CD14-positive monocyte (primary cell): Measurements from ENCODE around the gene NEURL1B. TPM values are rescaled to one million over a fixed set of nuclear protein-coding genes. Genes with fewer than 3 reads are reported as not detected.
A peak's percentile ranks its signal among the peaks of the same experiment; 100 is the strongest.

ENCODE experiments used
- DNase-seq, 3 donors: peaks; one replicate each; pipeline ENCODE4 v3.0.0-alpha.2; 2011 to 2022
- H2AFZ ChIP-seq: 2 replicates; pipeline ENCODE4 v1.6.0; 2012; ENCODE audit warnings: mild to moderate bottlenecking, low read depth, low read length, inconsistent platforms; ENCODE audit not compliant: insufficient read depth, poor library complexity, severe bottlenecking
- H3K27ac ChIP-seq, 2 donors: 1 replicate in 1 of 2; 2 replicates in 1 of 2; pipeline ENCODE4 v1.5.1; 2012 to 2013; ENCODE audit warnings: low read length in 2 of 2, control low read depth in 1 of 2, inconsistent platforms in 1 of 2, low read depth in 1 of 2, mild to moderate bottlenecking in 1 of 2
- H3K27me3 ChIP-seq, 2 donors: one replicate each; pipeline versions ENCODE4 v1.6.0 to v1.6.1; 2011 to 2013; ENCODE audit warnings: low read length in 2 of 2; ENCODE audit not compliant: control insufficient read depth in 2 of 2, insufficient read depth in 2 of 2
- H3K36me3 ChIP-seq, 2 donors: replicated peaks in 1 of 2; 1 replicate in 1 of 2; 2 replicates in 1 of 2; pipeline versions ENCODE4 v1.5.1 to v1.6.1; 2012 to 2013; ENCODE audit warnings: low read length in 2 of 2, control low read depth in 1 of 2, inconsistent platforms in 1 of 2, mild to moderate bottlenecking in 1 of 2; ENCODE audit not compliant: insufficient read depth in 2 of 2, control insufficient read depth in 1 of 2
- H3K4me1 ChIP-seq, 2 donors: 1 replicate in 1 of 2; 2 replicates in 1 of 2; pipeline versions ENCODE4 v1.5.1 to v1.6.1; 2012 to 2013; ENCODE audit warnings: low read length in 2 of 2, control low read depth in 1 of 2, inconsistent platforms in 1 of 2, mild to moderate bottlenecking in 1 of 2, moderate library complexity in 1 of 2; ENCODE audit not compliant: insufficient read depth in 2 of 2, control insufficient read depth in 1 of 2
- H3K4me2 ChIP-seq: replicated peaks from 2 replicates; pipeline ENCODE3; 2012; ENCODE audit warnings: low read length, moderate library complexity, mild to moderate bottlenecking; ENCODE audit not compliant: poor library complexity, severe bottlenecking; ENCODE audit errors: extremely low read depth
- H3K4me3 ChIP-seq, 3 experiments: fragments of 200-600 bp in 1 of 3; sonication (generic) in 1 of 3; replicated peaks in 1 of 3; 1 replicate in 2 of 3; 2 replicates in 1 of 3; pipeline ENCODE4 v1.5.1; 2011 to 2013; ENCODE audit warnings: low read length in 3 of 3, mild to moderate bottlenecking in 3 of 3, control low read depth in 2 of 3, low read depth in 2 of 3, inconsistent platforms in 1 of 3, moderate library complexity in 1 of 3
- H3K79me2 ChIP-seq: 2 replicates; pipeline ENCODE4 v1.6.0; 2012; ENCODE audit warnings: mild to moderate bottlenecking, control low read depth, inconsistent platforms, low read length, moderate library complexity; ENCODE audit not compliant: insufficient read depth
- H3K9ac ChIP-seq: 2 replicates; pipeline ENCODE4 v1.6.0; 2017; ENCODE audit warnings: low read length, mild to moderate bottlenecking; ENCODE audit not compliant: insufficient read depth, poor library complexity, severe bottlenecking
- H3K9me3 ChIP-seq, 2 donors: replicated peaks in 1 of 2; 1 replicate in 1 of 2; 2 replicates in 1 of 2; pipeline versions ENCODE4 v1.5.1 to v1.6.1; 2012 to 2013; ENCODE audit warnings: low read length in 2 of 2, control low read depth in 1 of 2; ENCODE audit not compliant: control insufficient read depth in 1 of 2, insufficient read depth in 1 of 2
- H4K20me1 ChIP-seq: 2 replicates; pipeline ENCODE4 v1.6.0; 2012; ENCODE audit warnings: mild to moderate bottlenecking, low read length, control low read depth, moderate library complexity; ENCODE audit not compliant: insufficient read depth
- H3K27ac Mint-ChIP-seq, 7 donors: one replicate each; pipeline ENCODE4 v1.8.0; 2020; ENCODE audit warnings: mild to moderate bottlenecking in 7 of 7, mixed read lengths in 7 of 7, moderate library complexity in 6 of 7, inconsistent platforms in 2 of 7
- H3K27me3 Mint-ChIP-seq, 3 donors: one replicate each; pipeline ENCODE4 v1.8.0; 2021 to 2022; ENCODE audit warnings: low read depth in 3 of 3, mild to moderate bottlenecking in 3 of 3, mixed read lengths in 3 of 3, moderate library complexity in 3 of 3, inconsistent platforms in 1 of 3
- H3K36me3 Mint-ChIP-seq, 2 donors: one replicate each; pipeline ENCODE4 v1.8.0; 2020; ENCODE audit warnings: mixed read lengths in 2 of 2, inconsistent platforms in 1 of 2, mild to moderate bottlenecking in 1 of 2
- H3K4me1 Mint-ChIP-seq: one replicate; pipeline ENCODE4 v1.8.0; 2020; ENCODE audit warnings: mild to moderate bottlenecking, mixed read lengths
- H3K4me3 Mint-ChIP-seq, 2 donors: one replicate each; pipeline ENCODE4 v1.8.0; 2020; ENCODE audit warnings: mild to moderate bottlenecking in 2 of 2, mixed read lengths in 2 of 2, moderate library complexity in 1 of 2
- H3K9me3 Mint-ChIP-seq, 7 donors: one replicate each; pipeline ENCODE4 v1.8.0; 2020 to 2022; ENCODE audit warnings: mixed read lengths in 7 of 7, mild to moderate bottlenecking in 6 of 7, moderate library complexity in 6 of 7, inconsistent platforms in 2 of 7
- CTCF ChIP-seq: fragments of 200-600 bp; IDR thresholded peaks from one replicate; pipeline ENCODE4 v1.8.0; 2022; ENCODE audit warnings: antibody characterized with exemption, mild to moderate bottlenecking
- WGBS: methylation state at CpG from one replicate; pipeline ENCODE4 v1.1.5; 2013; ENCODE audit warnings: missing lambda C conversion rate; ENCODE audit not compliant: insufficient coverage; 5-methylcytosine and 5-hydroxymethylcytosine counted together
- intact Hi-C, 2 donors: fragments of 100-400 bp; cut with micrococcal nuclease; formaldehyde crosslinking; loops; one replicate each; pipeline versions ENCODE4 v1.15.0 to v1.15.1; 2023
- polyA plus RNA-seq, 3 donors: library from polyadenylated mRNA; depleted of rRNA in 1 of 3; unstranded in 2 of 3; stranded (reverse) in 1 of 3; fragments of 300-500 nt in 2 of 3; fragments of >200 nt in 1 of 3; fragmentation: Illumina TruSeq in 2 of 3; gene quantifications; 1 replicate in 2 of 3; 2 replicates in 1 of 3; pipeline ENCODE4 v1.2.3, GENCODE V29; 2012 to 2021

The NEURL1B gene
- polyA plus RNA-seq, 3 donors = 0.01 TPM; not detected in 2

- no peak overlapping the region for H3K27ac ChIP-seq
- DNase-seq = no peak
- H3K36me3 ChIP-seq = no peaks in the 10 kb centered on the region
- no peaks in the 10 kb centered on the region for H3K79me2 ChIP-seq
- Mint-ChIP-seq H3K4me1 (peaks cover 11% of the 10 kb centered on the region), H3K9me3 (peaks cover 0 to 1% (median 0%) of the 10 kb centered on the region in 7 donors), H3K27ac (no peak overlapping the region), H3K4me3 (no peak overlapping the region), H3K27me3 (peaks cover 2 to 11% (median 7%) of the 10 kb centered on the region in 3 donors), H3K36me3 (no peaks in the 10 kb centered on the region)
- no peaks in the 10 kb centered on the region for H3K27me3 ChIP-seq
- no peak overlapping the region for H3K4me3 ChIP-seq
- H3K4me2 ChIP-seq = no peak overlapping the region
- intact Hi-C loops = no loop called here
- H3K9ac ChIP-seq = no peak overlapping the region
- peaks cover 0 to 6% of the 10 kb centered on the region in 2 donors for H3K4me1 ChIP-seq
- no peak overlapping the region for H2AFZ ChIP-seq
- no peaks in the 10 kb centered on the region for H4K20me1 ChIP-seq
- H3K9me3 ChIP-seq = no peaks in the 10 kb centered on the region
- 99% methylated on average over 9 of the region's 14 CpGs for WGBS
- no peak for TF ChIP-seq CTCF
These were observed 91.3 kb downstream of the NEURL1B start for GRCh38 chr5:172732201-172732865.

GRCh38 chr5:172733131-172733973, 92.3 kb downstream of the NEURL1B start:
- Mint-ChIP-seq H3K36me3 (no peaks in the 10 kb centered on the region), H3K27me3 (peaks cover 2 to 9% (median 7%) of the 10 kb centered on the region in 3 donors), H3K27ac (peak overlapping the region in 3 of 7 donors; percentile 28 to 47 (median 37)), H3K4me3 (no peak overlapping the region), H3K4me1 (peaks cover 11% of the 10 kb centered on the region), H3K9me3 (peaks cover 0 to 1% (median 0%) of the 10 kb centered on the region in 7 donors)
- no peak overlapping the region for H3K4me2 ChIP-seq
- no peaks in the 10 kb centered on the region for H3K9me3 ChIP-seq
- DNase-seq = peak in 2 of 3 donors; percentile 12 to 60
- H3K27ac ChIP-seq = no peak overlapping the region
- no peak overlapping the region for H3K4me3 ChIP-seq
- no peak overlapping the region for H3K9ac ChIP-seq
- intact Hi-C loops = no loop called here
- no peaks in the 10 kb centered on the region for H4K20me1 ChIP-seq
- TF ChIP-seq CTCF = no peak
- no peaks in the 10 kb centered on the region for H3K27me3 ChIP-seq
- H3K4me1 ChIP-seq = peaks cover 0 to 6% of the 10 kb centered on the region in 2 donors
- no peaks in the 10 kb centered on the region for H3K79me2 ChIP-seq
- no peaks in the 10 kb centered on the region for H3K36me3 ChIP-seq
- peak overlapping the region; percentile 17 for H2AFZ ChIP-seq
- 86% methylated on average over 13 of the region's 17 CpGs for WGBS
